ENCODE measurements around the gene G3BP2. TPM values are rescaled to one million over a fixed set of nuclear protein-coding genes. Genes with fewer than 3 reads are reported as not detected.

The G3BP2 gene
- total and polyA plus RNA-seq, 10 of the 15 experiments (the other 5 are each of a cell fraction or from before 2014, with no cell fraction given), result 22.2 to 176 (median 102) TPM

DNA sequence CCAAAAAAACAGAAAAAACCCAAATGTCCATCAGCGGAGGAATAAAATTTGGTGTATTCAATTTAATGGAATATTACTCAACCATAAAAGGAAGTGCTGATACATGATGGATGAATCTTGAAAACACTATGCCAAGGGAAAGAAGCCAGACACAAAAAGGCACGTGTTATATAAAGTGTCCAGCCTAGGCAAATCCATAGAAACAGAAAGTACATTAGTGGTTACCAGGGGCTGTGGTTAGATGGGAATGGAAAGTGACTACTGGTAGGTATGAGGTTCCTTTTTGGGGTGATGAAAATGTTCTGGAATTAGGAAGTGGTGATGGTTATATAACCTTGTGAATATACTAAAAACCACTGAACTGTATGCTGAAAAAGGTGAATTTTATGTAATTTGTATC lies 39.4 kb downstream of the G3BP2 start:
- Histone ChIP-seq H3K36me3 (ENCODE audit: control insufficient read depth in 2 of 2, insufficient read depth in 2 of 2, low read length in 1 of 2) (no peaks in the 10 kb centered on the region), H3K4me3 (no peak overlapping the region), H3K9me3 (replicated peaks; ENCODE audit: control insufficient read depth, insufficient read depth, low read length) (no peaks in the 10 kb centered on the region), H2AFZ (ENCODE audit: control insufficient read depth, low read depth, low read length) (no peak overlapping the region), H3K4me1 (ENCODE audit: control insufficient read depth, insufficient read depth, low read length) (peaks cover 11% of the 10 kb centered on the region), H4K20me1 (ENCODE audit: control insufficient read depth, insufficient read depth) (no peaks in the 10 kb centered on the region), H3K4me2 (ENCODE audit: control insufficient read depth, insufficient read depth) (no peak overlapping the region), H3K79me2 (ENCODE audit: control insufficient read depth, insufficient read depth, low read length) (no peaks in the 10 kb centered on the region), H3K27ac (ENCODE audit: control insufficient read depth, insufficient read depth) (no peak overlapping the region), H3K27me3 (replicated peaks in 1 of 2; ENCODE audit: control insufficient read depth in 2 of 2, insufficient read depth in 2 of 2, low read length in 1 of 2) (no peaks in the 10 kb centered on the region), H3K9ac (ENCODE audit: control insufficient read depth, insufficient read depth, low read length) (no peak overlapping the region)
- FAIRE-seq, result no peak
- intact Hi-C loops (cut with micrococcal nuclease; ENCODE audit: unreplicated experiment) (no loop called here), in situ Hi-C loops (cut with MboI) (no loop called here)
- ChIA-PET CTCF (no interaction called here), RAD21 (ENCODE audit: unreplicated experiment) (no interaction called here), SMC1A (ENCODE audit: uncharacterized antibody, unreplicated experiment) (no interaction called here), POLR2A (no interaction called here)
- no TSS peak for BruUV-seq (replicated peaks)
- no peak for DNase-seq (ENCODE audit: low read depth, low spot score)
- 47% methylated on average over 2 of the region's 2 CpGs for WGBS (ENCODE audit: insufficient coverage, insufficient replicate concordance, low lambda C conversion rate, missing lambda C conversion rate)
- 0 out of 4 replicates have a peak, but pooled peaks of 1 of the 2 experiments have one; percentile 14 for TF ChIP-seq IKZF2 (IDR thresholded peaks at IDR 0.05)
- TF ChIP-seq, protein P1, sequence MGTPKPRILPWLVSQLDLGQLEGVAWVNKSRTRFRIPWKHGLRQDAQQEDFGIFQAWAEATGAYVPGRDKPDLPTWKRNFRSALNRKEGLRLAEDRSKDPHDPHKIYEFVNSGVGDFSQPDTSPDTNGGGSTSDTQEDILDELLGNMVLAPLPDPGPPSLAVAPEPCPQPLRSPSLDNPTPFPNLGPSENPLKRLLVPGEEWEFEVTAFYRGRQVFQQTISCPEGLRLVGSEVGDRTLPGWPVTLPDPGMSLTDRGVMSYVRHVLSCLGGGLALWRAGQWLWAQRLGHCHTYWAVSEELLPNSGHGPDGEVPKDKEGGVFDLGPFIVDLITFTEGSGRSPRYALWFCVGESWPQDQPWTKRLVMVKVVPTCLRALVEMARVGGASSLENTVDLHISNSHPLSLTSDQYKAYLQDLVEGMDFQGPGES (IDR thresholded peaks at IDR 0.05), result no peak
- ATAC-seq, result no peak

DNA sequence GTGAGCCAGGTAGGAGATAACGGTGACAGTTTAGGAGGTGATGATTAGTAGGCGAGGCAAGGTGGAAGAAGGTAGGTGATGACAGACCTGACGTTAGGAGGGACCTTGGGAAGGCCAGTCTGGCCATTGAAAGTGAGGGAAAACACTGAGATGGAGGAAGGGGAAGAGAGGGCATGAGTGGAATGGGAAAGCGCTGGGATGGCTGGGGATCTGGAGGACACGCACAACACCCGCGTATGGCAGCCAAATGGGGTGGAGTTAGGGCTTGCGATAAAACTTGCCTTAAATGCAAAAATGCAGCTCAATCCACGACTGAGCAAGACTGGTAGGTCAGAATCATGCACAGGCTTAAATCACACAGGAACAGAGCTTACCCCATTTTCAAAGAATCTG lies 42.3 kb downstream of the G3BP2 start:
- CTCF ChIA-PET, result interaction anchor here (0.7 to 1.5 kb wide), 2 partner anchors 19 to 93 kb away, joined by 3 to 6 read pairs; partner anchors contain the start of gene USO1
- Histone ChIP-seq H3K27ac (ENCODE audit: control insufficient read depth, insufficient read depth) (no peak overlapping the region), H2AFZ (ENCODE audit: control insufficient read depth, low read depth, low read length) (peak overlapping the region; percentile 97), H3K4me1 (ENCODE audit: control insufficient read depth, insufficient read depth, low read length) (peaks cover 11% of the 10 kb centered on the region), H3K4me2 (ENCODE audit: control insufficient read depth, insufficient read depth) (peak overlapping the region; percentile 100), H3K36me3 (ENCODE audit: control insufficient read depth in 2 of 2, insufficient read depth in 2 of 2, low read length in 1 of 2) (no peaks in the 10 kb centered on the region), H3K79me2 (ENCODE audit: control insufficient read depth, insufficient read depth, low read length) (no peaks in the 10 kb centered on the region), H3K27me3 (replicated peaks in 1 of 2; ENCODE audit: control insufficient read depth in 2 of 2, insufficient read depth in 2 of 2, low read length in 1 of 2) (no peaks in the 10 kb centered on the region), H4K20me1 (ENCODE audit: control insufficient read depth, insufficient read depth) (no peaks in the 10 kb centered on the region), H3K4me3 (peak overlapping the region; percentile 64; the same call in 1 of the 2 replicates), H3K9me3 (replicated peaks; ENCODE audit: control insufficient read depth, insufficient read depth, low read length) (no peaks in the 10 kb centered on the region), H3K9ac (ENCODE audit: control insufficient read depth, insufficient read depth, low read length) (peak overlapping the region; percentile 32; the same call in 1 of the 2 replicates)
- intact Hi-C loops (cut with micrococcal nuclease; ENCODE audit: unreplicated experiment), result no loop called here
- 75% methylated on average over 9 of the region's 9 CpGs for WGBS (ENCODE audit: insufficient coverage, insufficient replicate concordance, low lambda C conversion rate, missing lambda C conversion rate)
- in situ Hi-C loops (cut with MboI), result no loop called here
- POLR2A ChIA-PET, result interaction anchor here (1.3 to 1.6 kb wide), 2 partner anchors 37 to 42 kb away, joined by 3 to 6 read pairs; no protein-coding TSS in a partner anchor
- TF ChIP-seq SIN3A (IDR thresholded peaks at IDR 0.05; ENCODE audit: low read depth, low read length), result no peak
- TF ChIP-seq RAD21 (IDR thresholded peaks at IDR 0.05; ENCODE audit: insufficient read depth, low read depth, low read length), result no peak
- TF ChIP-seq SP1 (IDR thresholded peaks at IDR 0.05; ENCODE audit: low read depth, low read length), result no peak
- RAD21 ChIA-PET (ENCODE audit: unreplicated experiment), result interaction anchor here (1.9 kb wide), 1 partner anchor 217 kb away, joined by 5 read pairs; no protein-coding TSS in a partner anchor
- no peak for ATAC-seq
- FAIRE-seq, result no peak
- BruUV-seq (replicated peaks), result no TSS peak
- SMC1A ChIA-PET (ENCODE audit: uncharacterized antibody, unreplicated experiment), result no interaction called here
- no peak for DNase-seq (ENCODE audit: low read depth, low spot score)
